ENCODE results near the gene HDAC10.
"Not testable (repeated sequence)": the region's sequence is repeated elsewhere in the genome, so short reads cannot be mapped to it uniquely, and the experiment has no call there.

The HDAC10 gene

GRCh38 chr22:50216684-50217520 lies 34.2 kb downstream of the HDAC10 start:
- DNase-seq (ENCODE audit: low spot score): no peak

- DNase-seq (ENCODE audit: low spot score): no peak
These were observed 34.9 kb downstream of the HDAC10 start for GRCh38 chr22:50216055-50216683.

- DNase-seq (ENCODE audit: low spot score): no peak
These were observed 35.6 kb downstream of the HDAC10 start for GRCh38 chr22:50215297-50216054.

- no peak for DNase-seq (ENCODE audit: low spot score)
These were observed 37.8 kb downstream of the HDAC10 start for GRCh38 chr22:50213263-50213662.

- DNase-seq (ENCODE audit: low spot score): no peak
These were observed 39.9 kb downstream of the HDAC10 start for GRCh38 chr22:50211147-50211546.

- no peak for DNase-seq (ENCODE audit: low spot score)
These were observed 40.5 kb downstream of the HDAC10 start for GRCh38 chr22:50210378-50211139.

- peak; percentile 83 for DNase-seq (ENCODE audit: low spot score)
These were observed 41.2 kb downstream of the HDAC10 start for GRCh38 chr22:50209893-50210292.

GRCh38 chr22:50208939-50209892 lies 41.8 kb downstream of the HDAC10 start:
- no peak for DNase-seq (ENCODE audit: low spot score)

GRCh38 chr22:50208430-50208938 lies 42.6 kb downstream of the HDAC10 start:
- no peak for DNase-seq (ENCODE audit: low spot score)

- no peak for DNase-seq (ENCODE audit: low spot score)
These were observed 43.5 kb downstream of the HDAC10 start for GRCh38 chr22:50207383-50208140.

GRCh38 chr22:50206599-50206998 lies 44.5 kb downstream of the HDAC10 start:
- peak; percentile 27 for DNase-seq (ENCODE audit: low spot score)

GRCh38 chr22:50205781-50206569 lies 45.1 kb downstream of the HDAC10 start:
- DNase-seq (ENCODE audit: low spot score): no peak

GRCh38 chr22:50204998-50205397 lies 46.1 kb downstream of the HDAC10 start:
- not testable (repeated sequence) for DNase-seq (ENCODE audit: low spot score)

GRCh38 chr22:50204571-50204970 lies 46.5 kb downstream of the HDAC10 start:
- DNase-seq (ENCODE audit: low spot score): no peak

GRCh38 chr22:50203288-50203687 lies 47.8 kb downstream of the HDAC10 start:
- no peak for DNase-seq (ENCODE audit: low spot score)

- no peak for DNase-seq (ENCODE audit: low spot score)
These were observed 48.9 kb downstream of the HDAC10 start for GRCh38 chr22:50202130-50202666.

- no peak for DNase-seq (ENCODE audit: low spot score)
These were observed 49.6 kb downstream of the HDAC10 start for GRCh38 chr22:50201191-50202129.
